H9 (cell line): Measurements from ENCODE around the gene KCNK5. TPM values are rescaled to one million over a fixed set of nuclear protein-coding genes. Genes with fewer than 3 reads are reported as not detected.

Experiments
- DNase-seq: peaks from one replicate; pipeline ENCODE4 v3.0.0-alpha.2; 2017
- H2AFZ ChIP-seq: one replicate; pipeline ENCODE4 v1.6.1; 2013; ENCODE audit warnings: mild to moderate bottlenecking, low read length, control low read depth, moderate library complexity
- H2AK5ac ChIP-seq: 2 replicates; pipeline ENCODE4 v1.6.1; 2013; ENCODE audit warnings: low read length, control low read depth, mixed read lengths; ENCODE audit not compliant: insufficient read length
- H2BK120ac ChIP-seq: one replicate; pipeline ENCODE4 v1.6.1; 2013; ENCODE audit warnings: low read depth, mild to moderate bottlenecking, low read length, control low read depth, inconsistent platforms; ENCODE audit not compliant: poor library complexity, severe bottlenecking
- H2BK12ac ChIP-seq: 2 replicates; pipeline ENCODE4 v1.6.1; 2013; ENCODE audit warnings: low read length, control low read depth, mixed read lengths, low read depth; ENCODE audit not compliant: insufficient read length
- H2BK15ac ChIP-seq: 2 replicates; pipeline ENCODE4 v1.6.1; 2013; ENCODE audit warnings: low read depth, low read length, control low read depth
- H2BK20ac ChIP-seq: one replicate; pipeline ENCODE4 v1.6.1; 2013; ENCODE audit warnings: low read depth, mild to moderate bottlenecking, low read length, control low read depth, inconsistent platforms; ENCODE audit not compliant: poor library complexity, severe bottlenecking
- H2BK5ac ChIP-seq: 2 replicates; pipeline ENCODE4 v1.6.1; 2013; ENCODE audit warnings: low read length, control low read depth, mixed read lengths; ENCODE audit not compliant: insufficient read length
- H3K14ac ChIP-seq: 2 replicates; pipeline ENCODE4 v1.6.1; 2013; ENCODE audit warnings: low read length, control low read depth; ENCODE audit not compliant: insufficient read depth
- H3K18ac ChIP-seq: 2 replicates; pipeline ENCODE4 v1.6.1; 2013; ENCODE audit warnings: low read depth, mild to moderate bottlenecking, mixed read lengths, low read length, control low read depth; ENCODE audit not compliant: insufficient read length
- H3K23ac ChIP-seq: 2 replicates; pipeline ENCODE4 v1.6.1; 2013; ENCODE audit warnings: low read length, control low read depth, mixed read lengths, low read depth; ENCODE audit not compliant: insufficient read length
- H3K23me2 ChIP-seq: 2 replicates; pipeline ENCODE4 v1.6.1; 2013; ENCODE audit warnings: low read depth, mild to moderate bottlenecking, mixed read lengths, low read length, control low read depth; ENCODE audit not compliant: insufficient read length, poor library complexity, severe bottlenecking
- H3K27ac ChIP-seq: 2 replicates; pipeline ENCODE4 v1.5.1; 2013; ENCODE audit warnings: low read length, control low read depth, mixed read lengths, low read depth; ENCODE audit not compliant: insufficient read length
- H3K27me3 ChIP-seq: 2 replicates; pipeline ENCODE4 v1.6.1; 2013; ENCODE audit warnings: low read length, control low read depth, inconsistent platforms; ENCODE audit not compliant: insufficient read depth
- H3K4ac ChIP-seq: 2 replicates; pipeline ENCODE4 v1.6.1; 2013; ENCODE audit warnings: low read depth, mild to moderate bottlenecking, control low read depth, inconsistent platforms, low read length, moderate library complexity
- H3K4me1 ChIP-seq: 2 replicates; pipeline ENCODE4 v1.6.1; 2013; ENCODE audit warnings: low read length, control low read depth, inconsistent platforms; ENCODE audit not compliant: insufficient read depth
- H3K4me2 ChIP-seq: 2 replicates; pipeline ENCODE4 v1.6.1; 2013; ENCODE audit warnings: low read length, control low read depth, mixed read lengths; ENCODE audit not compliant: insufficient read length, insufficient read depth
- H3K56ac ChIP-seq: 2 replicates; pipeline ENCODE4 v1.6.1; 2013; ENCODE audit warnings: low read depth, mild to moderate bottlenecking, mixed read lengths, low read length, control low read depth; ENCODE audit not compliant: insufficient read length
- H3K79me1 ChIP-seq: 2 replicates; pipeline ENCODE4 v1.6.1; 2013; ENCODE audit warnings: low read depth, mild to moderate bottlenecking, moderate library complexity, low read length, control low read depth, inconsistent platforms; ENCODE audit not compliant: insufficient read depth, poor library complexity, severe bottlenecking
- H3K79me2 ChIP-seq: 2 replicates; pipeline ENCODE4 v1.6.1; 2013; ENCODE audit warnings: low read length, control low read depth, inconsistent platforms; ENCODE audit not compliant: insufficient read depth
- H3K9ac ChIP-seq: 2 replicates; pipeline ENCODE4 v1.6.1; 2013; ENCODE audit warnings: low read length, control low read depth, mixed read lengths; ENCODE audit not compliant: insufficient read length; ENCODE audit errors: extremely low read depth
- H3K9me3 ChIP-seq: one replicate; pipeline ENCODE4 v1.6.1; 2013; ENCODE audit warnings: low read depth, low read length, inconsistent platforms; ENCODE audit not compliant: control insufficient read depth
- H3T11ph ChIP-seq: one replicate; pipeline ENCODE4 v1.6.1; 2013; ENCODE audit warnings: mild to moderate bottlenecking, low read length, control low read depth, inconsistent platforms
- H4K20me1 ChIP-seq: one replicate; pipeline ENCODE4 v1.6.1; 2013; ENCODE audit not compliant: control insufficient read depth, insufficient read length, insufficient read depth
- H4K5ac ChIP-seq: 2 replicates; pipeline ENCODE4 v1.6.1; 2013; ENCODE audit warnings: low read depth, mild to moderate bottlenecking, mixed read lengths, low read length, control low read depth; ENCODE audit not compliant: insufficient read length
- H4K8ac ChIP-seq: replicated peaks from 2 replicates; pipeline ENCODE4 v1.6.1; 2013; ENCODE audit warnings: low read length, control low read depth, mixed read lengths, low read depth; ENCODE audit not compliant: insufficient read length
- H4K91ac ChIP-seq: 2 replicates; pipeline ENCODE4 v1.6.1; 2013; ENCODE audit warnings: low read depth, mild to moderate bottlenecking, moderate library complexity, mixed read lengths, low read length, control low read depth; ENCODE audit not compliant: insufficient read length
- H3K27ac Mint-ChIP-seq, 3 experiments: 2 replicates in 2 of 3; 3 replicates in 1 of 3; pipeline ENCODE4 v1.8.0; 2020 to 2021; ENCODE audit warnings: mixed read lengths in 3 of 3, mild to moderate bottlenecking in 1 of 3, moderate library complexity in 1 of 3
- H3K27me3 Mint-ChIP-seq: 2 replicates; pipeline ENCODE4 v1.8.0; 2021; ENCODE audit warnings: low read depth, mild to moderate bottlenecking, moderate library complexity, mixed read lengths
- H3K36me3 Mint-ChIP-seq, 3 experiments: 2 replicates in 2 of 3; 3 replicates in 1 of 3; pipeline ENCODE4 v1.8.0; 2020 to 2021; ENCODE audit warnings: low read depth in 3 of 3, mixed read lengths in 3 of 3; ENCODE audit not compliant: insufficient read depth in 1 of 3
- H3K4me1 Mint-ChIP-seq, 2 experiments: 2 replicates each; pipeline ENCODE4 v1.8.0; 2020; ENCODE audit warnings: mixed read lengths in 2 of 2
- H3K4me3 Mint-ChIP-seq, 2 experiments: 2 replicates in 1 of 2; 3 replicates in 1 of 2; pipeline ENCODE4 v1.8.0; 2020 to 2021; ENCODE audit warnings: mild to moderate bottlenecking in 2 of 2, mixed read lengths in 2 of 2, moderate library complexity in 1 of 2
- H3K9me3 Mint-ChIP-seq, 2 experiments: 2 replicates in 1 of 2; 3 replicates in 1 of 2; pipeline ENCODE4 v1.8.0; 2020; ENCODE audit warnings: mild to moderate bottlenecking in 2 of 2, mixed read lengths in 2 of 2, moderate library complexity in 1 of 2
- CTCF ChIP-seq: fragments of 200-600 bp; sonication (generic); conservative IDR thresholded peaks from 3 replicates; pipeline ENCODE4 v1.8.0; 2021; ENCODE audit warnings: antibody characterized with exemption, mild to moderate bottlenecking
- WGBS: extraction: QIAGEN DNeasy Blood & Tissue Kit; methylation state at CpG from one replicate; pipeline ENCODE4 v1.1.7; 2013; ENCODE audit warnings: missing lambda C conversion rate, low lambda C conversion rate, mixed read lengths; ENCODE audit not compliant: insufficient read length; ENCODE audit errors: extremely low coverage; 5-methylcytosine and 5-hydroxymethylcytosine counted together
- total RNA-seq: library from RNA; stranded (reverse); gene quantifications from 2 replicates; pipeline ENCODE4 v1.2.1, GENCODE V29; 2021

Gene KCNK5
- total RNA-seq, 1 experiment from 2014 or later: 30.0 TPM

- no peak overlapping the region for H2BK20ac ChIP-seq
- H4K5ac ChIP-seq: no peak overlapping the region
- no peak overlapping the region for H4K91ac ChIP-seq
- WGBS: no CpG with 5 or more reads among the region's 9 CpGs
- H3K18ac ChIP-seq: no peak overlapping the region
- Mint-ChIP-seq H3K36me3 (peaks cover 12 to 34% (median 26%) of the 10 kb centered on the region in 3 experiments), H3K9me3 (no peaks in the 10 kb centered on the region), H3K4me3 (peak overlapping the region; percentile 90 to 96), H3K27me3 (peaks cover 2% of the 10 kb centered on the region; the same call in 1 of the 2 replicates), H3K4me1 (peaks cover 81 to 85% of the 10 kb centered on the region in 2 experiments), H3K27ac (peak overlapping the region in 1 of 3 experiments; percentile 76; a peak in 1 of 7 replicates)
- H4K20me1 ChIP-seq: no peaks in the 10 kb centered on the region
- H2AK5ac ChIP-seq: no peak overlapping the region
- H3K56ac ChIP-seq: no peak overlapping the region
- peak overlapping the region; percentile 39 for H3K9ac ChIP-seq
- H3K79me2 ChIP-seq: peaks cover 49% of the 10 kb centered on the region; the same call in 1 of the 2 replicates
- no peak overlapping the region for H3K27ac ChIP-seq
- H3K4me2 ChIP-seq: peak overlapping the region; percentile 93
- H2BK5ac ChIP-seq: no peak overlapping the region
- no peak overlapping the region for H3K4ac ChIP-seq
- no peak overlapping the region for H2AFZ ChIP-seq
- no peak overlapping the region for H3K23ac ChIP-seq
- no peak overlapping the region for H2BK15ac ChIP-seq
- no peak for TF ChIP-seq CTCF
- peaks cover 30% of the 10 kb centered on the region for H3K4me1 ChIP-seq
- DNase-seq: no peak
- peaks cover 19% of the 10 kb centered on the region for H3K23me2 ChIP-seq
- H2BK120ac ChIP-seq: no peak overlapping the region
- no peak overlapping the region for H3T11ph ChIP-seq
- peaks cover 21% of the 10 kb centered on the region for H3K79me1 ChIP-seq
- H3K9me3 ChIP-seq: no peaks in the 10 kb centered on the region
- no peak overlapping the region for H3K14ac ChIP-seq
- no peak overlapping the region for H2BK12ac ChIP-seq
- H4K8ac ChIP-seq: no peak overlapping the region
- no peaks in the 10 kb centered on the region for H3K27me3 ChIP-seq
Measured at GRCh38 chr6:39227476-39227875, 1.8 kb downstream of the KCNK5 start.
